IMR-90 (cell line): ENCODE data around the gene SHCBP1L.

Experiments used
- BHLHE40 ChIP-seq: fragments of 150-350 bp; IDR thresholded peaks from 2 replicates; pipeline ENCODE4 v1.6.1; 2016; ENCODE audit warnings: mild to moderate bottlenecking, low read depth, low read length
- FOS ChIP-seq: fragments of 150-350 bp; IDR thresholded peaks from 2 replicates; pipeline ENCODE4 v1.6.1; 2016; ENCODE audit warnings: low read depth, low read length
- MXI1 ChIP-seq: IDR thresholded peaks from 2 replicates; pipeline ENCODE4 v1.6.1; 2012; ENCODE audit warnings: low read depth, mild to moderate bottlenecking, low read length, moderate library complexity, borderline replicate concordance
- POLR2A ChIP-seq: IDR thresholded peaks from 2 replicates; pipeline ENCODE4 v1.6.1; 2012; ENCODE audit warnings: mild to moderate bottlenecking, low read depth, low read length
- RAD21 ChIP-seq: IDR thresholded peaks from 2 replicates; pipeline ENCODE4 v1.6.1; 2012; ENCODE audit warnings: low read length, improper control_type of control experiment
- RCOR1 ChIP-seq: IDR thresholded peaks from 2 replicates; pipeline ENCODE4 v1.6.1; 2012; ENCODE audit warnings: mild to moderate bottlenecking, low read length, improper control_type of control experiment; ENCODE audit not compliant: insufficient replicate concordance
- RFX5 ChIP-seq: IDR thresholded peaks from 2 replicates; pipeline ENCODE4 v1.8.0; 2012; ENCODE audit warnings: low read depth, mild to moderate bottlenecking, low read length, moderate library complexity
- SMC3 ChIP-seq: fragments of 150-350 bp; IDR thresholded peaks from 2 replicates; pipeline ENCODE4 v1.6.1; 2016; ENCODE audit warnings: low read depth, mild to moderate bottlenecking, antibody characterized with exemption, low read length, moderate library complexity
- TF ChIP-seq, protein P1 (sequence below): conservative IDR thresholded peaks from 2 replicates; pipeline ENCODE4 v1.5.1; 2012; ENCODE audit warnings: mild to moderate bottlenecking, low read depth, low read length, improper control_type of control experiment
- TF ChIP-seq, protein P2 (sequence below): fragments of 150-350 bp; IDR thresholded peaks from 2 replicates; pipeline ENCODE4 v1.6.1; 2016; ENCODE audit warnings: low read depth, mild to moderate bottlenecking, low read length, moderate library complexity, borderline replicate concordance
- TF ChIP-seq, protein P3 (sequence below): fragments of 150-350 bp; IDR thresholded peaks from 2 replicates; pipeline ENCODE4 v1.6.1; 2017; ENCODE audit warnings: mild to moderate bottlenecking, antibody characterized with exemption, low read length, low read depth

DNA sequence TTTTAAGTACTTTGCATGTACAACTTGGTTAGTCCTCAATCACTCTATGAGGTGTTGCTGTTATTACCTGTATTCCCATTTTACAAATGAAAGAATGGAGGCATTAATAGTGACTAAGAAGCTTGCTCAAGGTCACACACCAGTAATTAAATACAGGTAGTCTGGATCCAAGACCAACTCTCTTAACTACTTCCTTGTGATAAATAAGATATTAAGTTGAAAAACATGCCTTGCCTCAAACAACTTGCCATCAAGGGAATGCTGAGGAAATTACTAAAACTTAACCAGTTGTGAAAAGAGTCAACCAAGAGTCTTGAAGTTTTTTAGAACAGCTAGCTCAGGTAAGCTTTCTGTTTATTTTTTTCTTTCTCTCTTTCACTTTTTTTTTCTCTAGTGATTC is 49.3 kb upstream of the SHCBP1L start:
- TF ChIP-seq, protein P1, sequence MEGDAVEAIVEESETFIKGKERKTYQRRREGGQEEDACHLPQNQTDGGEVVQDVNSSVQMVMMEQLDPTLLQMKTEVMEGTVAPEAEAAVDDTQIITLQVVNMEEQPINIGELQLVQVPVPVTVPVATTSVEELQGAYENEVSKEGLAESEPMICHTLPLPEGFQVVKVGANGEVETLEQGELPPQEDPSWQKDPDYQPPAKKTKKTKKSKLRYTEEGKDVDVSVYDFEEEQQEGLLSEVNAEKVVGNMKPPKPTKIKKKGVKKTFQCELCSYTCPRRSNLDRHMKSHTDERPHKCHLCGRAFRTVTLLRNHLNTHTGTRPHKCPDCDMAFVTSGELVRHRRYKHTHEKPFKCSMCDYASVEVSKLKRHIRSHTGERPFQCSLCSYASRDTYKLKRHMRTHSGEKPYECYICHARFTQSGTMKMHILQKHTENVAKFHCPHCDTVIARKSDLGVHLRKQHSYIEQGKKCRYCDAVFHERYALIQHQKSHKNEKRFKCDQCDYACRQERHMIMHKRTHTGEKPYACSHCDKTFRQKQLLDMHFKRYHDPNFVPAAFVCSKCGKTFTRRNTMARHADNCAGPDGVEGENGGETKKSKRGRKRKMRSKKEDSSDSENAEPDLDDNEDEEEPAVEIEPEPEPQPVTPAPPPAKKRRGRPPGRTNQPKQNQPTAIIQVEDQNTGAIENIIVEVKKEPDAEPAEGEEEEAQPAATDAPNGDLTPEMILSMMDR, result no peak
- TF ChIP-seq RCOR1 (no peak), SMC3 (no peak), MXI1 (no peak), FOS (no peak), POLR2A (no peak), RFX5 (no peak), BHLHE40 (no peak), RAD21 (no peak)
- TF ChIP-seq, protein P2, sequence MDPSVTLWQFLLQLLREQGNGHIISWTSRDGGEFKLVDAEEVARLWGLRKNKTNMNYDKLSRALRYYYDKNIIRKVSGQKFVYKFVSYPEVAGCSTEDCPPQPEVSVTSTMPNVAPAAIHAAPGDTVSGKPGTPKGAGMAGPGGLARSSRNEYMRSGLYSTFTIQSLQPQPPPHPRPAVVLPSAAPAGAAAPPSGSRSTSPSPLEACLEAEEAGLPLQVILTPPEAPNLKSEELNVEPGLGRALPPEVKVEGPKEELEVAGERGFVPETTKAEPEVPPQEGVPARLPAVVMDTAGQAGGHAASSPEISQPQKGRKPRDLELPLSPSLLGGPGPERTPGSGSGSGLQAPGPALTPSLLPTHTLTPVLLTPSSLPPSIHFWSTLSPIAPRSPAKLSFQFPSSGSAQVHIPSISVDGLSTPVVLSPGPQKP, result no peak
- TF ChIP-seq, protein P3, sequence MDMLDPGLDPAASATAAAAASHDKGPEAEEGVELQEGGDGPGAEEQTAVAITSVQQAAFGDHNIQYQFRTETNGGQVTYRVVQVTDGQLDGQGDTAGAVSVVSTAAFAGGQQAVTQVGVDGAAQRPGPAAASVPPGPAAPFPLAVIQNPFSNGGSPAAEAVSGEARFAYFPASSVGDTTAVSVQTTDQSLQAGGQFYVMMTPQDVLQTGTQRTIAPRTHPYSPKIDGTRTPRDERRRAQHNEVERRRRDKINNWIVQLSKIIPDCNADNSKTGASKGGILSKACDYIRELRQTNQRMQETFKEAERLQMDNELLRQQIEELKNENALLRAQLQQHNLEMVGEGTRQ, result no peak
